GM12878 (cell line): ENCODE results near the gene GGT7. TPM values are rescaled to one million over a fixed set of nuclear protein-coding genes. Genes with fewer than 3 reads are reported as not detected.
"Not testable (repeated sequence)": the region's sequence is repeated elsewhere in the genome, so short reads cannot be mapped to it uniquely, and the experiment has no call there.

Experiments used
- ATAC-seq: fragments of 200-7000 bp; cut with Tn5 transposase; 3 replicates; pipeline ENCODE4 v1.9.1; 2020; ENCODE audit warnings: mild to moderate bottlenecking, moderate library complexity
- BruUV-seq: library from RNA; stranded (reverse); fragments of 400-500 nt; replicated peaks from 2 replicates; lab custom pipeline; 2021; lab: Mats Ljungman, UMichigan
- CTCF ChIA-PET: fragments of 300-600 bp; sonication (Branson Sonifier 250); formaldehyde crosslinking; extraction: SDS; loops from one replicate; lab custom pipeline; 2021; ENCODE audit warnings: inconsistent platforms; lab: Yijun Ruan, JAX
- POLR2A ChIA-PET: fragments of 350-600 bp; formaldehyde crosslinking; extraction: SDS; loops from one replicate; lab custom pipeline; 2021; ENCODE audit warnings: inconsistent platforms; lab: Charles Lee
- RAD21 ChIA-PET: fragments of 300-600 bp; sonication (Branson Sonifier 250); formaldehyde crosslinking; loops from one replicate; lab custom pipeline; 2023; ENCODE audit warnings: antibody characterized with exemption; ENCODE audit not compliant: unreplicated experiment; lab: Charles Lee
- SMC1A ChIA-PET: fragments of 300-600 bp; sonication (Branson Sonifier 250); formaldehyde crosslinking; loops from one replicate; lab custom pipeline; 2023; ENCODE audit not compliant: unreplicated experiment, uncharacterized antibody; lab: Charles Lee
- DNase-seq: peaks from one replicate; pipeline ENCODE4 v3.0.0-alpha.2; 2011; ENCODE audit warnings: low read depth, low spot score
- FAIRE-seq: peaks from 3 replicates; lab custom pipeline; 2011; peaks lifted over from hg19 to GRCh38; lab: Jason Lieb, UNC
- H2AFZ ChIP-seq: 2 replicates; pipeline ENCODE4 v1.6.0; 2011; ENCODE audit warnings: low read depth, low read length, control low read depth; ENCODE audit not compliant: control insufficient read depth
- H3K27ac ChIP-seq: 2 replicates; pipeline ENCODE4 v1.5.1; 2011; ENCODE audit warnings: control low read depth; ENCODE audit not compliant: control insufficient read depth, insufficient read depth
- H3K27me3 ChIP-seq, 2 experiments: replicated peaks in 1 of 2; 2 replicates each; pipeline versions ENCODE4 v1.6.0 to v1.6.1; 2011; ENCODE audit warnings: low read length in 1 of 2; ENCODE audit not compliant: control insufficient read depth in 2 of 2, insufficient read depth in 2 of 2
- H3K36me3 ChIP-seq, 2 experiments: 2 replicates each; pipeline ENCODE4 v1.5.1; 2011; ENCODE audit warnings: low read length in 1 of 2; ENCODE audit not compliant: control insufficient read depth in 2 of 2, insufficient read depth in 2 of 2
- H3K4me1 ChIP-seq: 2 replicates; pipeline ENCODE4 v1.6.1; 2011; ENCODE audit warnings: mild to moderate bottlenecking, low read length, moderate library complexity, mixed read lengths; ENCODE audit not compliant: control insufficient read depth, insufficient read depth
- H3K4me2 ChIP-seq: 2 replicates; pipeline ENCODE4 v1.6.0; 2011; ENCODE audit warnings: control low read depth; ENCODE audit not compliant: control insufficient read depth, insufficient read depth
- H3K4me3 ChIP-seq: fragments of 200-600 bp; sonication (generic); 2 replicates; pipeline ENCODE4 v1.5.1; 2016
- H3K79me2 ChIP-seq: 2 replicates; pipeline ENCODE4 v1.6.0; 2011; ENCODE audit warnings: low read length; ENCODE audit not compliant: control insufficient read depth, insufficient read depth
- H3K9ac ChIP-seq: 2 replicates; pipeline ENCODE4 v1.8.0; 2011; ENCODE audit warnings: low read length, control low read depth, mixed read lengths; ENCODE audit not compliant: control insufficient read depth, insufficient read depth
- H3K9me3 ChIP-seq: replicated peaks from 3 replicates; pipeline ENCODE4 v1.5.1; 2011; ENCODE audit warnings: mild to moderate bottlenecking, low read length; ENCODE audit not compliant: control insufficient read depth, insufficient read depth
- H4K20me1 ChIP-seq: 2 replicates; pipeline ENCODE4 v1.6.0; 2011; ENCODE audit not compliant: control insufficient read depth, insufficient read depth
- BACH1 ChIP-seq: fragments of 450-650 bp; IDR thresholded peaks from 2 replicates; pipeline ENCODE4 v1.6.1; 2017; ENCODE audit warnings: mild to moderate bottlenecking, borderline replicate concordance
- BRCA1 ChIP-seq: IDR thresholded peaks from 2 replicates; pipeline ENCODE4 v1.6.1; 2011; ENCODE audit warnings: low read depth, low read length, improper control_type of control experiment
- CHD1 ChIP-seq: IDR thresholded peaks from 2 replicates; pipeline ENCODE4 v1.6.1; 2012; ENCODE audit warnings: low read depth, low read length, improper control_type of control experiment
- E2F8 ChIP-seq: fragments of 450-650 bp; IDR thresholded peaks from 2 replicates; pipeline ENCODE4 v1.6.1; 2018; ENCODE audit warnings: mild to moderate bottlenecking, low read depth, moderate library complexity; ENCODE audit not compliant: partially characterized antibody
- GABPA ChIP-seq: IDR thresholded peaks from 2 replicates; pipeline ENCODE4 v1.6.1; 2014; ENCODE audit warnings: antibody characterized with exemption, low read depth, mild to moderate bottlenecking, inconsistent platforms
- MAX ChIP-seq: IDR thresholded peaks from 2 replicates; pipeline ENCODE4 v1.6.1; 2012; ENCODE audit warnings: low read depth, low read length, improper control_type of control experiment
- MTA2 ChIP-seq: fragments of 450-650 bp; IDR thresholded peaks from 2 replicates; pipeline ENCODE4 v1.6.1; 2016; ENCODE audit warnings: low read depth, mild to moderate bottlenecking, moderate library complexity
- PAX8 ChIP-seq: fragments of 450-650 bp; IDR thresholded peaks from 2 replicates; pipeline ENCODE4 v1.6.1; 2017; ENCODE audit warnings: mild to moderate bottlenecking, moderate library complexity
- POLR2AphosphoS2 ChIP-seq: IDR thresholded peaks from 2 replicates; pipeline ENCODE4 v1.6.1; 2011; ENCODE audit warnings: low read depth, mild to moderate bottlenecking, low read length, improper control_type of control experiment, moderate library complexity
- RFX5 ChIP-seq: IDR thresholded peaks from 2 replicates; pipeline ENCODE4 v1.6.1; 2011; ENCODE audit warnings: low read depth, low read length, improper control_type of control experiment
- SMAD1 ChIP-seq: fragments of 450-650 bp; IDR thresholded peaks from 2 replicates; pipeline ENCODE4 v1.6.1; 2018; ENCODE audit warnings: mild to moderate bottlenecking, low read depth; ENCODE audit not compliant: partially characterized antibody
- WGBS: methylation state at CpG from one replicate; pipeline ENCODE4 v1.1.6; 2016; ENCODE audit warnings: low lambda C conversion rate; ENCODE audit not compliant: insufficient replicate concordance, insufficient coverage; ENCODE audit errors: missing lambda C conversion rate; 5-methylcytosine and 5-hydroxymethylcytosine counted together
- in situ Hi-C: fragments of 300-500 bp; cut with MboI; formaldehyde crosslinking; loops from 9 replicates; pipeline ENCODE4 v1.14.3; 2018; ENCODE audit warnings: mixed read lengths
- intact Hi-C: fragments of 100-400 bp; cut with micrococcal nuclease; formaldehyde crosslinking; loops from one replicate; pipeline ENCODE4 v1.14.2; 2022; ENCODE audit not compliant: unreplicated experiment
- polyA plus RNA-seq, 11 experiments: library from polyadenylated mRNA; depleted of rRNA in 4 of 11; unstranded in 6 of 11; stranded (reverse) in 5 of 11; fragments of >200 nt; fragmentation: Nextera tagmentation in 4 of 11; fragmentation: Illumina TruSeq in 1 of 11; extraction: Ambion mirVana in 4 of 11; extraction: Trizol in 1 of 11; gene quantifications; 1 replicate in 1 of 11; 2 replicates in 10 of 11; pipeline versions ENCODE4 v1.2.1 to v1.2.3, GENCODE V29; 2011 to 2016; ENCODE audit warnings: inconsistent platforms in 2 of 11, missing spikeins in 2 of 11, low read depth in 1 of 11
- total RNA-seq, 4 experiments: library from RNA; depleted of rRNA in 3 of 4; stranded (reverse); fragments of >200 nt in 3 of 4; fragmentation: Illumina TruSeq in 1 of 4; extraction: Trizol in 1 of 4; gene quantifications; 2 replicates each; pipeline versions ENCODE4 v1.2.1 to v1.2.3, GENCODE V29; 2013 to 2021

Gene GGT7
- total and polyA plus RNA-seq, 10 of the 15 experiments (the other 5 are each of a cell fraction or from before 2014, with no cell fraction given): 0.02 to 14.7 (median 5.3) TPM

- TF ChIP-seq SMAD1: no peak
- TF ChIP-seq POLR2AphosphoS2: no peak
These were observed 9.0 kb upstream of the GGT7 start (continued) for GRCh38 chr20:34881689-34882088.

GRCh38 chr20:34880971-34881370 is 8.3 kb upstream of the GGT7 start:
- H3K9ac ChIP-seq, DNase-seq, H3K27me3 ChIP-seq, H3K9me3 ChIP-seq, H3K4me3 ChIP-seq, H2AFZ ChIP-seq, H3K4me2 ChIP-seq, in situ Hi-C loops, H3K27ac ChIP-seq, H3K4me1 ChIP-seq, ATAC-seq, H3K36me3 ChIP-seq, H4K20me1 ChIP-seq, H3K79me2 ChIP-seq, intact Hi-C loops, FAIRE-seq, BruUV-seq: not testable (repeated sequence)
- WGBS: 70% methylated on average over 7 of the region's 7 CpGs
- ChIA-PET SMC1A (interaction anchor here (0.7 to 1.5 kb wide), 3 partner anchors 37 to 207 kb away, joined by 3 to 6 read pairs (median 3); no protein-coding TSS in a partner anchor), POLR2A (interaction anchor here (0.7 to 1.2 kb wide), 4 partner anchors 17 to 230 kb away, joined by 3 to 13 read pairs (median 8); no protein-coding TSS in a partner anchor), CTCF (interaction anchor here (0.6 to 2.2 kb wide), 2 partner anchors 18 to 215 kb away, joined by 3 to 6 read pairs; no protein-coding TSS in a partner anchor), RAD21 (interaction anchor here (0.7 kb wide), 2 partner anchors 74 to 1127 kb away, joined by 3 to 6 read pairs; no protein-coding TSS in a partner anchor)

DNA sequence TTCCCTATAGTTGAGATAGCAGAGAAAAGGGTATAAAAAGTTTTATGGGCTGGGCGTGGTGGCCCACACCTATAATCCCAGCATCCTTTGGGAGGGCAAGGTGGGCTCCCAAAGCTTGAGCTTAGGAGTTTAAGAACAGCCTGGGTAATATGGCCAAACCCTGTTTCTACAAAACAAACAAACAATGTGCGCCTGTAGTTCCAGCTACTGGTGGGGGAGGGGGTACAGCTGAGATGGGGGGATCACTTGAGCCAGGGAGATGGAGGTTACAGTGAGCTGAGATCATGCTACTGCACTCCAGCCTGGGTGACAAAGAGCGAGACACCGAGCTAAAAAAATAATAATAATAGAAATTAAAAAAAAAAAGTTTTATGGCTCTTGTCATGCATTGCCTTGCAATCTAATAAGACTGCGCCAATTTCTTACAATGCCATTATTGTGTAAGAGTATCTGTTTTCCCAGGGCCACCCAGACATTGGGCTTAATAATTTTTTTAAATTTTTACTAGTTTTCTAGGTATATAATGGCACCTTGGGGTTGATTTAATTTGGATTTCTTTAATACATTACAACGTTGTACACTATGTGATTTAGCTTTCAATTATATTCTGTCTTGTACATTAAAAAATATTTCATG is 7.7 kb upstream of the GGT7 start:
- SMC1A ChIA-PET: interaction anchor here (0.7 to 1.5 kb wide), 5 partner anchors 9 to 208 kb away, joined by 3 to 6 read pairs (median 4); no protein-coding TSS in a partner anchor
- Histone ChIP-seq H3K4me3 (no peak overlapping the region), H3K4me2 (no peak overlapping the region), H2AFZ (no peak overlapping the region), H4K20me1 (no peaks in the 10 kb centered on the region), H3K36me3 (no peaks in the 10 kb centered on the region), H3K9ac (no peak overlapping the region), H3K79me2 (no peaks in the 10 kb centered on the region), H3K9me3 (no peaks in the 10 kb centered on the region), H3K27ac (no peak overlapping the region), H3K4me1 (peaks cover 10% of the 10 kb centered on the region; the same call in 1 of the 2 replicates), H3K27me3 (no peaks in the 10 kb centered on the region; a peak in 1 of 4 replicates)
- RAD21 ChIA-PET: interaction anchor here (0.7 to 0.8 kb wide), 3 partner anchors 66 to 1126 kb away, joined by 3 to 6 read pairs (median 3); no protein-coding TSS in a partner anchor
- intact Hi-C loops (no loop called here), in situ Hi-C loops (no loop called here)
- no peak for FAIRE-seq
- BruUV-seq: no TSS peak
- no peak for ATAC-seq
- POLR2A ChIA-PET: interaction anchor here (0.5 to 0.7 kb wide), 4 partner anchors 16 to 239 kb away, joined by 3 to 13 read pairs (median 8); no protein-coding TSS in a partner anchor
- no peak for DNase-seq
- 82% methylated on average over 6 of the region's 6 CpGs for WGBS
- CTCF ChIA-PET: interaction anchor here (0.6 to 2.2 kb wide), 6 partner anchors 18 to 216 kb away, joined by 3 to 6 read pairs (median 4); partner anchors contain the start of genes GSS and MYH7B
- TF ChIP-seq MTA2 (no peak), E2F8 (no peak), PAX8 (no peak), GABPA (no peak), MAX (no peak), CHD1 (no peak), RFX5 (no peak), BRCA1 (no peak), BACH1 (no peak)
